DND-41 (cell line): ENCODE data around the gene CFAP206.
A peak's percentile ranks its signal among the peaks of the same experiment; 100 is the strongest.

Experiments
- ATAC-seq: fragments of 200-7000 bp; cut with Tn5 transposase; 3 replicates; pipeline ENCODE4 v1.9.1; 2021; ENCODE audit warnings: low read depth; ENCODE audit not compliant: insufficient read depth
- DNase-seq: peaks from one replicate; pipeline ENCODE4 v3.0.0-alpha.2; 2020
- H2AFZ ChIP-seq: 2 replicates; pipeline ENCODE4 v1.6.0; 2012; ENCODE audit warnings: low read depth, low read length
- H3K27ac ChIP-seq: 2 replicates; pipeline ENCODE4 v1.5.1; 2012; ENCODE audit warnings: low read length, inconsistent platforms
- H3K27me3 ChIP-seq: fragments of 200-600 bp; sonication (generic); 2 replicates; pipeline ENCODE4 v1.6.0; 2012; ENCODE audit warnings: low read length, mild to moderate bottlenecking, inconsistent platforms; ENCODE audit not compliant: insufficient read depth, poor library complexity
- H3K36me3 ChIP-seq: 2 replicates; pipeline ENCODE4 v1.5.1; 2012; ENCODE audit warnings: low read length, inconsistent platforms; ENCODE audit not compliant: insufficient read depth
- H3K4me1 ChIP-seq: 2 replicates; pipeline ENCODE4 v1.5.1; 2012; ENCODE audit warnings: mild to moderate bottlenecking, low read length; ENCODE audit not compliant: insufficient read depth
- H3K4me2 ChIP-seq: 2 replicates; pipeline ENCODE4 v1.6.0; 2012; ENCODE audit warnings: mild to moderate bottlenecking, moderate library complexity, low read length, inconsistent platforms; ENCODE audit not compliant: insufficient read depth
- H3K4me3 ChIP-seq, 2 experiments: fragments of 200-600 bp in 1 of 2; shearing (Covaris generic) in 1 of 2; 2 replicates each; pipeline ENCODE4 v1.5.1; 2012 to 2016; ENCODE audit warnings: inconsistent platforms in 2 of 2, low read length in 2 of 2, mild to moderate bottlenecking in 2 of 2, low read depth in 1 of 2, moderate library complexity in 1 of 2
- H3K79me2 ChIP-seq: 2 replicates; pipeline ENCODE4 v1.6.0; 2012; ENCODE audit warnings: low read length, inconsistent platforms; ENCODE audit not compliant: insufficient read depth
- H3K9ac ChIP-seq: 2 replicates; pipeline ENCODE4 v1.6.0; 2012; ENCODE audit warnings: low read depth, mild to moderate bottlenecking, inconsistent platforms, low read length, moderate library complexity
- H3K9me3 ChIP-seq: 2 replicates; pipeline ENCODE4 v1.5.1; 2012; ENCODE audit warnings: low read length, moderate library complexity, mild to moderate bottlenecking, inconsistent platforms; ENCODE audit not compliant: insufficient read depth, severe bottlenecking
- H4K20me1 ChIP-seq: 2 replicates; pipeline ENCODE4 v1.6.0; 2012; ENCODE audit warnings: low read length; ENCODE audit not compliant: insufficient read depth
- CTCF ChIP-seq: IDR thresholded peaks from 2 replicates; pipeline ENCODE4 v1.5.1; 2012; ENCODE audit warnings: borderline replicate concordance, low read length, moderate library complexity, mild to moderate bottlenecking; ENCODE audit not compliant: poor library complexity, severe bottlenecking; ENCODE audit errors: extremely low read depth
- EZH2 ChIP-seq: IDR thresholded peaks from 3 replicates; pipeline ENCODE4 v1.6.1; 2012; ENCODE audit warnings: borderline replicate concordance, low read depth, mild to moderate bottlenecking, moderate library complexity, low read length, inconsistent platforms; ENCODE audit not compliant: severe bottlenecking

Gene CFAP206

GRCh38 chr6:87396595-87397392, 11.0 kb upstream of the CFAP206 start:
- no peak for TF ChIP-seq CTCF
- TF ChIP-seq EZH2 = no peak
- ATAC-seq = no peak
- Histone ChIP-seq H3K9me3 (no peaks in the 10 kb centered on the region), H3K4me1 (no peaks in the 10 kb centered on the region), H3K4me3 (no peak overlapping the region), H3K9ac (no peak overlapping the region), H3K36me3 (no peaks in the 10 kb centered on the region), H4K20me1 (no peaks in the 10 kb centered on the region), H3K79me2 (no peaks in the 10 kb centered on the region), H3K27me3 (peaks cover 5% of the 10 kb centered on the region), H3K27ac (no peak overlapping the region), H2AFZ (no peak overlapping the region), H3K4me2 (no peak overlapping the region)
- DNase-seq = no peak

- H3K27ac ChIP-seq = no peak overlapping the region
- H3K4me3 ChIP-seq = no peak overlapping the region
- ATAC-seq (no peak), DNase-seq (no peak)
- peaks cover 5% of the 10 kb centered on the region for H3K27me3 ChIP-seq
- H3K4me1 ChIP-seq = no peaks in the 10 kb centered on the region
- no peaks in the 10 kb centered on the region for H3K79me2 ChIP-seq
- H3K4me2 ChIP-seq = no peak overlapping the region
- TF ChIP-seq EZH2 = no peak
- no peak for TF ChIP-seq CTCF
- H3K9me3 ChIP-seq = no peaks in the 10 kb centered on the region
- no peaks in the 10 kb centered on the region for H3K36me3 ChIP-seq
- no peak overlapping the region for H2AFZ ChIP-seq
- H4K20me1 ChIP-seq = no peaks in the 10 kb centered on the region
- H3K9ac ChIP-seq = no peak overlapping the region
Observed at GRCh38 chr6:87397656-87398055, 10.1 kb upstream of the CFAP206 start.

- ATAC-seq = no peak
- H3K27me3 ChIP-seq = peaks cover 14% of the 10 kb centered on the region
- H3K9me3 ChIP-seq = no peaks in the 10 kb centered on the region
- H3K9ac ChIP-seq = no peak overlapping the region
- H2AFZ ChIP-seq = no peak overlapping the region
- no peaks in the 10 kb centered on the region for H4K20me1 ChIP-seq
- no peaks in the 10 kb centered on the region for H3K4me1 ChIP-seq
- no peaks in the 10 kb centered on the region for H3K36me3 ChIP-seq
- no peak for TF ChIP-seq CTCF
- no peak for TF ChIP-seq EZH2
- H3K79me2 ChIP-seq = no peaks in the 10 kb centered on the region
- H3K27ac ChIP-seq = no peak overlapping the region
- no peak overlapping the region for H3K4me3 ChIP-seq
- DNase-seq = no peak
- no peak overlapping the region for H3K4me2 ChIP-seq
Observed at GRCh38 chr6:87401832-87402231, 5.9 kb upstream of the CFAP206 start.

- peaks cover 17% of the 10 kb centered on the region for H3K4me1 ChIP-seq
- ATAC-seq (peak; percentile 23), DNase-seq (no peak)
- peaks cover 20% of the 10 kb centered on the region for H3K27me3 ChIP-seq
- no peaks in the 10 kb centered on the region for H3K36me3 ChIP-seq
- H3K4me3 ChIP-seq = peak overlapping the region; percentile 39 to 68; a peak in 3 of 4 replicates
- peak overlapping the region; percentile 99 for H2AFZ ChIP-seq
- no peaks in the 10 kb centered on the region for H3K79me2 ChIP-seq
- no peak for TF ChIP-seq EZH2
- TF ChIP-seq CTCF = no peak
- no peaks in the 10 kb centered on the region for H4K20me1 ChIP-seq
- H3K9me3 ChIP-seq = no peaks in the 10 kb centered on the region
- peak overlapping the region; percentile 80 for H3K4me2 ChIP-seq
- no peak overlapping the region for H3K27ac ChIP-seq
- peak overlapping the region; percentile 62 for H3K9ac ChIP-seq
Observed at GRCh38 chr6:87407561-87407900, 241 bp upstream of the CFAP206 start.
